OCI-LY3 (cell line): ENCODE results near the gene MAL.

Experiments used
- EZH2phosphoT487 ChIP-seq: fragments of 200-600 bp; shearing (Covaris generic); IDR thresholded peaks from 2 replicates; pipeline ENCODE4 v1.6.1; 2018; ENCODE audit warnings: antibody characterized with exemption, mixed run types, low read depth
- TF ChIP-seq, protein P1 (sequence below): fragments of 200-600, 300-600 bp; sonication (generic); IDR thresholded peaks from 2 replicates; pipeline ENCODE4 v1.5.1; 2014; ENCODE audit warnings: antibody characterized with exemption, low read length, low read depth

DNA sequence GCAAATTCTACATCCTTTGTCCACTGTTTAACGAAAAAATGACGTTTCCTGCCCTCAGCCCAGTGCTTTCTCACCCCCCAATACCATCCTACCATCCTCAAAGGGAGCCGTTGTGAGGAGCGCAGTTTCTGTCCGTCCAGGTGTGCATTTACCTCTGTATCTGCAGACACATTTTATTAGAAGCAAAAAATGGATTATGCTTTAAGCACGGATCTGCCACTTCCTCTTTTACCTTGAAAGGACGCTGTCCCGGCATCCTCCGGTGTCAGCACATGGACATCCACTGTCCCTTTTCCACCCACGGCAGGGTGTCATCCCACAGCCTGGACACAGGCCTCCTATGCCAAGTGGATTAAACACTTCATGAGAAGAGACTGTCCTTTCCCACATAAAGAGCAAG is 7.2 kb upstream of the MAL start:
- TF ChIP-seq, protein P1, sequence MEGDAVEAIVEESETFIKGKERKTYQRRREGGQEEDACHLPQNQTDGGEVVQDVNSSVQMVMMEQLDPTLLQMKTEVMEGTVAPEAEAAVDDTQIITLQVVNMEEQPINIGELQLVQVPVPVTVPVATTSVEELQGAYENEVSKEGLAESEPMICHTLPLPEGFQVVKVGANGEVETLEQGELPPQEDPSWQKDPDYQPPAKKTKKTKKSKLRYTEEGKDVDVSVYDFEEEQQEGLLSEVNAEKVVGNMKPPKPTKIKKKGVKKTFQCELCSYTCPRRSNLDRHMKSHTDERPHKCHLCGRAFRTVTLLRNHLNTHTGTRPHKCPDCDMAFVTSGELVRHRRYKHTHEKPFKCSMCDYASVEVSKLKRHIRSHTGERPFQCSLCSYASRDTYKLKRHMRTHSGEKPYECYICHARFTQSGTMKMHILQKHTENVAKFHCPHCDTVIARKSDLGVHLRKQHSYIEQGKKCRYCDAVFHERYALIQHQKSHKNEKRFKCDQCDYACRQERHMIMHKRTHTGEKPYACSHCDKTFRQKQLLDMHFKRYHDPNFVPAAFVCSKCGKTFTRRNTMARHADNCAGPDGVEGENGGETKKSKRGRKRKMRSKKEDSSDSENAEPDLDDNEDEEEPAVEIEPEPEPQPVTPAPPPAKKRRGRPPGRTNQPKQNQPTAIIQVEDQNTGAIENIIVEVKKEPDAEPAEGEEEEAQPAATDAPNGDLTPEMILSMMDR = no peak
- no peak for TF ChIP-seq EZH2phosphoT487
